ENCODE measurements around the gene GADD45GIP1. TPM values are rescaled to one million over a fixed set of nuclear protein-coding genes. Genes with fewer than 3 reads are reported as not detected.
A peak's percentile ranks its signal among the peaks of the same experiment; 100 is the strongest.

The GADD45GIP1 gene
- total RNA-seq, 4 donors from 2014 or later = 28.6 to 55.0 (median 33.6) TPM

DNA sequence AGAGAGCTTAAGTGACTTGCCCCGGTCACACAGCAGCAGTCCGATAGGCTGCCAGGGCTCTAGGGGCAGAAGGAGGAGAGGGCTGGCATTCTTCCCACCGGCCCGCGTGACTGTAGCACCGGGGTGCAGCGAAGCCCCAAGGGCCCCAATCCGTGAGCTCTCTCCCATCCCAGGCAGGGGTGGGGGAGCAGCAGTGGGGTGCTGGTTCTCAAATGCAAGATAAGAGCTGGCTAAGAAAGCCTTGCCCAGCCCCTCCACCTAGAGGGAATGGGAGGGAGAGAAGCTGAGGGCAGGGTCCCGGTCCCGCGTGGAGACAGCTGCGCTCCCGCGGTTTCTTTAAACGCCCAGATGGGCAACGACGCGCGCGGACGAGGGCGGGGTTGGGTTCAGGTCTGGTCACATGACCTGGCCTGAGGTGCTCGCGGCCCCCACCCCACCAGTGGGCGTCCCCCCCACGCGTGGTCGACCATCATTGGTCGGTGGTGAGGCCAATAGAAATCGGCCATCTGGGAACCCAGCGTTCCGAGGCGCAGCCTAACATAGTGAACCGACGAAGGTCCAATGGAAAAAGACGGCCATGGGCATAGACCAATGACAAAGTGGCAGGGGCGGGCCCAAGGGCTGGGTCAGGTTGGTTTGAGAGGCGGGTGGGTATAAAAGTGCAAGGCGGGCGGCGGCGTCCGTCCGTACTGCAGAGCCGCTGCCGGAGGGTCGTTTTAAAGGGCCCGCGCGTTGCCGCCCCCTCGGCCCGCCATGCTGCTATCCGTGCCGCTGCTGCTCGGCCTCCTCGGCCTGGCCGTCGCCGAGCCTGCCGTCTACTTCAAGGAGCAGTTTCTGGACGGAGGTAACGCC lies 18.9 kb downstream of the GADD45GIP1 start, which contains the start of gene CALR:
Gene CALR (plus strand): TSS at position 683 of the 852 bp plus-strand sequence. CDS start 71 bp downstream, at position 754.
- peak; percentile 100 for TF ChIP-seq POLR2A (IDR thresholded peaks at IDR 0.05)
- TF ChIP-seq, protein P1, sequence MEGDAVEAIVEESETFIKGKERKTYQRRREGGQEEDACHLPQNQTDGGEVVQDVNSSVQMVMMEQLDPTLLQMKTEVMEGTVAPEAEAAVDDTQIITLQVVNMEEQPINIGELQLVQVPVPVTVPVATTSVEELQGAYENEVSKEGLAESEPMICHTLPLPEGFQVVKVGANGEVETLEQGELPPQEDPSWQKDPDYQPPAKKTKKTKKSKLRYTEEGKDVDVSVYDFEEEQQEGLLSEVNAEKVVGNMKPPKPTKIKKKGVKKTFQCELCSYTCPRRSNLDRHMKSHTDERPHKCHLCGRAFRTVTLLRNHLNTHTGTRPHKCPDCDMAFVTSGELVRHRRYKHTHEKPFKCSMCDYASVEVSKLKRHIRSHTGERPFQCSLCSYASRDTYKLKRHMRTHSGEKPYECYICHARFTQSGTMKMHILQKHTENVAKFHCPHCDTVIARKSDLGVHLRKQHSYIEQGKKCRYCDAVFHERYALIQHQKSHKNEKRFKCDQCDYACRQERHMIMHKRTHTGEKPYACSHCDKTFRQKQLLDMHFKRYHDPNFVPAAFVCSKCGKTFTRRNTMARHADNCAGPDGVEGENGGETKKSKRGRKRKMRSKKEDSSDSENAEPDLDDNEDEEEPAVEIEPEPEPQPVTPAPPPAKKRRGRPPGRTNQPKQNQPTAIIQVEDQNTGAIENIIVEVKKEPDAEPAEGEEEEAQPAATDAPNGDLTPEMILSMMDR (IDR thresholded peaks at IDR 0.05) = no peak
- TF ChIP-seq EP300 (IDR thresholded peaks at IDR 0.05; ENCODE audit: low read depth) = no peak
- peak; percentile 99 to 100 (median 99) for TF ChIP-seq POLR2AphosphoS5 (IDR thresholded peaks at IDR 0.05)
- H3K9me3 ChIP-seq = no peaks in the 10 kb centered on the region
- H3K4me3 ChIP-seq = peak within 1 kb of the TSS; percentile 90 to 100 (median 92)
- H3K36me3 ChIP-seq = peaks cover 0 to 23% (median 9%) of the 10 kb centered on the region in 4 donors
- H3K27ac ChIP-seq = peak within 1 kb of the TSS; percentile 95 to 98 (median 98)
- H3K27me3 ChIP-seq = no peaks in the 10 kb centered on the region
- peaks cover 16 to 45% (median 33%) of the 10 kb centered on the region in 4 donors for H3K4me1 ChIP-seq
- in situ Hi-C loops (cut with MboI; ENCODE audit: low pct_ligation_motif_present in 1 of 4, low pct_unique_long_range_greater_than_20kb in 1 of 4, low sequenced_read_pairs in 3 of 4) = no loop called here
- DNase-seq = peak; percentile 100
- WGBS, 2 donors (ENCODE audit: low coverage in 1 of 2) = 0 to 1% methylated on average over 4 to 63 of the region's 63 CpGs
- intact Hi-C loops (cut with DNase I; ENCODE audit: low total_unique reads) = no loop called here

DNA sequence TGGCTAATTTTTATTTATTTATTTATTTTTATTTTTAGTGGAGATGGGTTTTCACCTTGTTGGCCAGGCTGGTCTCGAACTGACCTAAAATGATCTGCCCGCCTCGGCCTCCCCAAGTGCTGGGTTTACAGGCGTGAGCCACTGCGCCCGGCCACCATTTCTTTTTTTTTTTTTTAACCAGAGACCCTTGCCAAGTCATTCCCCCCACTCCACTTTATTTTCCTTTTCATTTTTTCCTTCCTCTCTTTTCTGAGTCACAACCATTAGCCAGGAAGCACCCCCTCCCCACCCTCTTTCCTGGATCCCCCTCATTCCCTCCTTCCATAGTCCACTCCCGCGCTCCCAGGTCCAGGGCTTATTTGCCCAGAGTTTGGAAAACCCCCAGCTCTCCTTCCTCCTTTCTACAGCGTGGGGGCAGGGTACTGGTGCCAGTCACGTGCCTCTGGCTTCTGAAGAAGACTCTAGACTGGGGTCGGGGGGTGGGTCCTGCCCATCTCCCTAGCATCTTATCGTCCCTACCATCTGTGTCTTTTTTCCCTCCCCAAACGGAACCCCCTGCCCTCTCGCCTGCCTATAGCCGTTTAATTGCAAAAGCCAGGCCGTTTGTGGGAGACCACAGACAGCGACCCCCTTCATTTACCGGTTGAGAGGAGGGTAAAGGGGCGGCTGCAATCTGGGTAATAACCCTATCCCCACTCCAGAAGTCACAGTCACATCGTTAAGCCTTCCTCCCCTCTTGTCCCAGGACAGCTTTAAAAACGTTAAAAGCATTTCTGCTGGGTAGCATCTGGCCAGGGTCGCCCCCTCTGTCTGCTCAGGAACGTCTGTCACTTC lies 19.7 kb downstream of the GADD45GIP1 start:
- peaks cover 0 to 18% (median 8%) of the 10 kb centered on the region in 4 donors for H3K36me3 ChIP-seq
- intact Hi-C loops (cut with DNase I; ENCODE audit: low total_unique reads) (no loop called here), in situ Hi-C loops (cut with MboI; ENCODE audit: low pct_ligation_motif_present in 1 of 4, low pct_unique_long_range_greater_than_20kb in 1 of 4, low sequenced_read_pairs in 3 of 4) (no loop called here)
- DNase-seq = peak; percentile 48
- no peaks in the 10 kb centered on the region for H3K27me3 ChIP-seq
- WGBS, 2 donors (ENCODE audit: low coverage in 1 of 2) = 23 to 65% methylated on average over 7 to 23 of the region's 23 CpGs
- H3K4me3 ChIP-seq = peak overlapping the region; percentile 24 to 100 (median 90)
- H3K9me3 ChIP-seq = no peaks in the 10 kb centered on the region
- no peak for TF ChIP-seq POLR2AphosphoS5 (IDR thresholded peaks at IDR 0.05)
- no peak for TF ChIP-seq EP300 (IDR thresholded peaks at IDR 0.05; ENCODE audit: low read depth)
- TF ChIP-seq, protein P1 (IDR thresholded peaks at IDR 0.05) = no peak
- TF ChIP-seq POLR2A (IDR thresholded peaks at IDR 0.05) = no peak
- peaks cover 22 to 47% (median 37%) of the 10 kb centered on the region in 4 donors for H3K4me1 ChIP-seq
- peak overlapping the region; percentile 53 to 98 (median 84) for H3K27ac ChIP-seq

DNA sequence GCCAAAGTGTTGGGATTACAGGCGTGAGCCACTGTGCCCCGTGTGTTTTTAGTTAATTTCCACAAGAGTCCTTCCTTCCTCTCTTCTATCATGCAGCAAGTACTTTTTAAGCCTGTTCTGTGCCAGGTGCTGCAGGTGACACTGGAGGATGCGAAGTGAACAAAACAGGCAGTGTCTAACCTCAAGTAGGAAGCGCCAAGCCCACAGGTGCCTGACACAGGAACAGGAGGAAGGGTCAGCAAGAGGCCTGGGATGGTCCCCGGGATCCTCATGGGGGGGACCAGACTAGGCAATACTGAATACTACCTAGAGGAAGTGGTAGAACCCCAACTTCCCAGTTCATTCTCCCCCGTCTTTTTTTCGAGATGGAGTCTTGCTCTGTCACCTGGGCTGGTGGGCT lies 20.4 kb downstream of the GADD45GIP1 start:
- H3K9me3 ChIP-seq = no peaks in the 10 kb centered on the region
- WGBS, 2 donors (ENCODE audit: low coverage in 1 of 2) = 60 to 67% methylated on average over 2 to 7 of the region's 7 CpGs
- no peak overlapping the region for H3K4me3 ChIP-seq
- H3K4me1 ChIP-seq = peaks cover 26 to 51% (median 40%) of the 10 kb centered on the region in 4 donors
- in situ Hi-C loops (cut with MboI; ENCODE audit: low pct_ligation_motif_present in 1 of 4, low pct_unique_long_range_greater_than_20kb in 1 of 4, low sequenced_read_pairs in 3 of 4) (no loop called here), intact Hi-C loops (cut with DNase I; ENCODE audit: low total_unique reads) (no loop called here)
- H3K27me3 ChIP-seq = no peaks in the 10 kb centered on the region
- TF ChIP-seq, protein P1 (IDR thresholded peaks at IDR 0.05) = no peak
- TF ChIP-seq EP300 (IDR thresholded peaks at IDR 0.05; ENCODE audit: low read depth) (no peak), POLR2AphosphoS5 (IDR thresholded peaks at IDR 0.05) (no peak), POLR2A (IDR thresholded peaks at IDR 0.05) (no peak)
- no peak for DNase-seq
- no peak overlapping the region for H3K27ac ChIP-seq
- H3K36me3 ChIP-seq = peaks cover 0 to 14% (median 7%) of the 10 kb centered on the region in 4 donors

DNA sequence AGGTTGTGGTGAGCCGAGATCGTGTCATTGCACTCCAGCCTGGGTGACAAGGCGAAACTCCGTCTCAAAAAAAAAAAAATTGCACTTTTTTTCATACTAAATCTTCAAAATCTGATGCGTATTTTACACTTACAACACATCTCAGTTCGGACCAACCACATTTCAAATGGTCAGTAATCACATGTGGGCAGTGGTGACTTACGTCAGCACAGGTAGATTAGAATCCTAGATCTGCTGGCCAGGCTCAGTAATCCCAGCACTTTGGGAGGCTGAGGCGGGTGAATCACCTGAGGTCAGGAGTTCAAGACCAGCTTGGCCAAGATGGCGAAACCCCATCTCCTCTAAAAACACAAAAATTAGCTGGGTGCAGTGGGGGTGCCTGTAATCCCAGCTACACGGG lies 22.0 kb downstream of the GADD45GIP1 start:
- in situ Hi-C loops (cut with MboI; ENCODE audit: low pct_ligation_motif_present in 1 of 4, low pct_unique_long_range_greater_than_20kb in 1 of 4, low sequenced_read_pairs in 3 of 4) (no loop called here), intact Hi-C loops (cut with DNase I; ENCODE audit: low total_unique reads) (no loop called here)
- Histone ChIP-seq H3K27me3 (no peaks in the 10 kb centered on the region), H3K9me3 (no peaks in the 10 kb centered on the region), H3K27ac (no peak overlapping the region), H3K36me3 (peaks cover 0 to 4% (median under 1%) of the 10 kb centered on the region in 4 donors), H3K4me3 (no peak overlapping the region), H3K4me1 (peaks cover 21 to 37% (median 28%) of the 10 kb centered on the region in 4 donors)
- 85 to 90% methylated on average over 4 to 10 of the region's 10 CpGs for WGBS, 2 donors (ENCODE audit: low coverage in 1 of 2)
- TF ChIP-seq EP300 (IDR thresholded peaks at IDR 0.05; ENCODE audit: low read depth) = no peak
- TF ChIP-seq, protein P1 (IDR thresholded peaks at IDR 0.05) = no peak
- no peak for TF ChIP-seq POLR2A (IDR thresholded peaks at IDR 0.05)
- no peak for TF ChIP-seq POLR2AphosphoS5 (IDR thresholded peaks at IDR 0.05)
- DNase-seq = no peak
